IPS DF 4.7 (cell line): ENCODE data around the gene LMBRD2.
A peak's percentile ranks its signal among the peaks of the same experiment; 100 is the strongest.
"Not testable (repeated sequence)": the region's sequence is repeated elsewhere in the genome, so short reads cannot be mapped to it uniquely, and the experiment has no call there.

Experiments
- DNase-seq: peaks from one replicate; pipeline ENCODE4 v3.0.0-alpha.2; 2013; ENCODE audit warnings: low spot score; ENCODE audit errors: extremely low read depth

LMBRD2 gene

GRCh38 chr5:36151434-36152323 lies at the start of gene LMBRD2, which contains the start of gene SKP2:
Gene LMBRD2 (minus strand): TSS chr5:36151887. CDS start chr5:36143349, 8,538 bp downstream.
Gene SKP2 (plus strand): TSS chr5:36152111. CDS start chr5:36152263, 152 bp downstream.
- DNase-seq: peak; percentile 95

GRCh38 chr5:36200513-36200912 lies 48.8 kb upstream of the LMBRD2 start:
- no peak for DNase-seq

- DNase-seq: no peak
Observed at GRCh38 chr5:36199620-36200019, 47.9 kb upstream of the LMBRD2 start.

GRCh38 chr5:36198783-36199182 lies 47.1 kb upstream of the LMBRD2 start:
- not testable (repeated sequence) for DNase-seq

- DNase-seq: no peak
Observed at GRCh38 chr5:36198281-36198680, 46.6 kb upstream of the LMBRD2 start.

- DNase-seq: no peak
Observed at GRCh38 chr5:36193746-36194145, 42.1 kb upstream of the LMBRD2 start.

GRCh38 chr5:36184408-36184807 lies 32.7 kb upstream of the LMBRD2 start:
- DNase-seq: not testable (repeated sequence)

GRCh38 chr5:36181774-36182173 lies 30.1 kb upstream of the LMBRD2 start:
- DNase-seq: no peak

GRCh38 chr5:36180556-36181350 lies 29.1 kb upstream of the LMBRD2 start:
- DNase-seq: no peak

GRCh38 chr5:36179950-36180349 lies 28.3 kb upstream of the LMBRD2 start:
- DNase-seq: no peak

- DNase-seq: no peak
Observed at GRCh38 chr5:36178524-36178890, 26.8 kb upstream of the LMBRD2 start.

GRCh38 chr5:36177715-36178523 lies 26.2 kb upstream of the LMBRD2 start:
- no peak for DNase-seq

GRCh38 chr5:36177154-36177553 lies 25.5 kb upstream of the LMBRD2 start:
- DNase-seq: no peak

- DNase-seq: no peak
Observed at GRCh38 chr5:36175043-36175442, 23.4 kb upstream of the LMBRD2 start.

- no peak for DNase-seq
Observed at GRCh38 chr5:36174119-36174518, 22.4 kb upstream of the LMBRD2 start.

GRCh38 chr5:36173426-36173825 lies 21.7 kb upstream of the LMBRD2 start:
- DNase-seq: no peak

- no peak for DNase-seq
Observed at GRCh38 chr5:36172599-36172998, 20.9 kb upstream of the LMBRD2 start.

GRCh38 chr5:36170832-36171424 lies 19.2 kb upstream of the LMBRD2 start:
- DNase-seq: no peak

GRCh38 chr5:36168737-36169136 lies 17.1 kb upstream of the LMBRD2 start:
- no peak for DNase-seq

- DNase-seq: no peak
Observed at GRCh38 chr5:36164461-36164860, 12.8 kb upstream of the LMBRD2 start.
